GM12878 (cell line): ENCODE measurements around the gene THAP9. TPM values are rescaled to one million over a fixed set of nuclear protein-coding genes. Genes with fewer than 3 reads are reported as not detected.
A peak's percentile ranks its signal among the peaks of the same experiment; 100 is the strongest.

ENCODE experiments used
- ASH2L ChIP-seq: fragments of 300-600, 200-600 bp; sonication (generic); IDR thresholded peaks from 2 replicates; pipeline ENCODE4 v1.6.1; 2017; ENCODE audit warnings: low read depth, mild to moderate bottlenecking, borderline replicate concordance
- BCL3 ChIP-seq: IDR thresholded peaks from 2 replicates; pipeline ENCODE4 v1.6.1; 2011; ENCODE audit warnings: borderline replicate concordance, low read depth, mild to moderate bottlenecking, moderate library complexity, low read length; ENCODE audit not compliant: insufficient read depth, poor library complexity, severe bottlenecking
- CHD4 ChIP-seq: fragments of 200-600 bp; sonication (generic); IDR thresholded peaks from 2 replicates; pipeline ENCODE4 v1.6.1; 2016; ENCODE audit warnings: mild to moderate bottlenecking
- EP300 ChIP-seq, 2 experiments: fragments of 150-350 bp in 1 of 2; IDR thresholded peaks; 2 replicates each; pipeline ENCODE4 v1.6.1; 2011 to 2012; ENCODE audit warnings: low read depth in 2 of 2, low read length in 2 of 2, borderline replicate concordance in 1 of 2, improper control_type of control experiment in 1 of 2, inconsistent platforms in 1 of 2; ENCODE audit not compliant: control insufficient read depth in 1 of 2
- IRF4 ChIP-seq: IDR thresholded peaks from 2 replicates; pipeline ENCODE4 v1.6.1; 2011; ENCODE audit warnings: low read depth, low read length
- KDM1A ChIP-seq: fragments of 200-600 bp; sonication (generic); IDR thresholded peaks from 2 replicates; pipeline ENCODE4 v1.6.1; 2016; ENCODE audit warnings: borderline replicate concordance
- MTA2 ChIP-seq: fragments of 450-650 bp; IDR thresholded peaks from 2 replicates; pipeline ENCODE4 v1.6.1; 2016; ENCODE audit warnings: low read depth, mild to moderate bottlenecking, moderate library complexity
- MYC ChIP-seq: IDR thresholded peaks from 2 replicates; pipeline ENCODE4 v1.6.1; 2011; ENCODE audit warnings: mild to moderate bottlenecking, low read length, moderate library complexity, inconsistent platforms; ENCODE audit not compliant: insufficient read depth, insufficient replicate concordance, insufficient read length, severe bottlenecking
- NFYB ChIP-seq: IDR thresholded peaks from 2 replicates; pipeline ENCODE4 v1.6.1; 2011; ENCODE audit warnings: low read depth, mild to moderate bottlenecking, low read length, improper control_type of control experiment, moderate library complexity; ENCODE audit not compliant: insufficient read depth
- NR2C1 ChIP-seq: fragments of 450-650 bp; IDR thresholded peaks from 2 replicates; pipeline ENCODE4 v1.6.1; 2017; ENCODE audit warnings: antibody characterized with exemption, mild to moderate bottlenecking, moderate library complexity
- NR2F1 ChIP-seq: fragments of 450-650 bp; conservative IDR thresholded peaks from 2 replicates; pipeline ENCODE4 v1.6.1; 2017; ENCODE audit warnings: mild to moderate bottlenecking
- NRF1 ChIP-seq: conservative IDR thresholded peaks from 2 replicates; pipeline ENCODE4 v1.6.1; 2011; ENCODE audit warnings: mild to moderate bottlenecking, low read depth, low read length, improper control_type of control experiment
- PAX5 ChIP-seq: IDR thresholded peaks from 2 replicates; pipeline ENCODE4 v1.6.1; 2011; ENCODE audit warnings: low read depth, low read length, borderline replicate concordance
- POLR2A ChIP-seq: IDR thresholded peaks from 2 replicates; pipeline ENCODE4 v1.6.1; 2011; ENCODE audit warnings: low read depth, mild to moderate bottlenecking, low read length
- POU2F2 ChIP-seq: IDR thresholded peaks from 3 replicates; pipeline ENCODE4 v1.6.1; 2011; ENCODE audit warnings: low read depth, mild to moderate bottlenecking, low read length, borderline replicate concordance
- RUNX3 ChIP-seq: IDR thresholded peaks from 2 replicates; pipeline ENCODE4 v1.6.1; 2012; ENCODE audit warnings: low read length, inconsistent platforms
- SMAD5 ChIP-seq: IDR thresholded peaks from 2 replicates; pipeline ENCODE4 v1.6.1; 2016; ENCODE audit warnings: antibody characterized with exemption, low read depth
- SUPT20H ChIP-seq: IDR thresholded peaks from 2 replicates; pipeline ENCODE4 v1.6.1; 2011; ENCODE audit warnings: low read depth, mild to moderate bottlenecking, low read length, moderate library complexity, borderline replicate concordance; ENCODE audit not compliant: control insufficient read depth
- SUZ12 ChIP-seq: fragments of 200-600 bp; sonication (generic); IDR thresholded peaks from one replicate; pipeline ENCODE4 v1.6.1; 2018; ENCODE audit warnings: antibody characterized with exemption, mild to moderate bottlenecking; ENCODE audit not compliant: unreplicated experiment
- YY1 ChIP-seq: IDR thresholded peaks from 2 replicates; pipeline ENCODE4 v1.6.1; 2011; ENCODE audit warnings: low read depth, mild to moderate bottlenecking, low read length
- ZBED1 ChIP-seq: IDR thresholded peaks from 2 replicates; pipeline ENCODE4 v1.6.1; 2016; ENCODE audit warnings: borderline replicate concordance
- ZNF207 ChIP-seq: fragments of 450-650 bp; IDR thresholded peaks from 2 replicates; pipeline ENCODE4 v1.6.1; 2014; ENCODE audit warnings: antibody characterized with exemption, mild to moderate bottlenecking, borderline replicate concordance
- ZNF217 ChIP-seq: fragments of 450-650 bp; IDR thresholded peaks from 2 replicates; pipeline ENCODE4 v1.6.1; 2017; ENCODE audit warnings: antibody characterized with exemption, mild to moderate bottlenecking
- polyA plus RNA-seq, 11 experiments: library from polyadenylated mRNA; depleted of rRNA in 4 of 11; unstranded in 6 of 11; stranded (reverse) in 5 of 11; fragments of >200 nt; fragmentation: Nextera tagmentation in 4 of 11; fragmentation: Illumina TruSeq in 1 of 11; extraction: Ambion mirVana in 4 of 11; extraction: Trizol in 1 of 11; gene quantifications; 1 replicate in 1 of 11; 2 replicates in 10 of 11; pipeline versions ENCODE4 v1.2.1 to v1.2.3, GENCODE V29; 2011 to 2016; ENCODE audit warnings: inconsistent platforms in 2 of 11, missing spikeins in 2 of 11, low read depth in 1 of 11
- total RNA-seq, 4 experiments: library from RNA; depleted of rRNA in 3 of 4; stranded (reverse); fragments of >200 nt in 3 of 4; fragmentation: Illumina TruSeq in 1 of 4; extraction: Trizol in 1 of 4; gene quantifications; 2 replicates each; pipeline versions ENCODE4 v1.2.1 to v1.2.3, GENCODE V29; 2013 to 2021
- TF ChIP-seq, protein P1 (sequence below): fragments of 150-350 bp; IDR thresholded peaks from 2 replicates; pipeline ENCODE4 v1.6.1; 2016; ENCODE audit warnings: low read depth, low read length
- TF ChIP-seq, protein P2 (sequence below): fragments of 450-650 bp; IDR thresholded peaks from 2 replicates; pipeline ENCODE4 v1.6.1; 2017; ENCODE audit warnings: mild to moderate bottlenecking

Gene THAP9
- total and polyA plus RNA-seq, 10 of the 15 experiments (the other 5 are each of a cell fraction or from before 2014, with no cell fraction given) = 2.1 to 4.9 (median 3.3) TPM

DNA sequence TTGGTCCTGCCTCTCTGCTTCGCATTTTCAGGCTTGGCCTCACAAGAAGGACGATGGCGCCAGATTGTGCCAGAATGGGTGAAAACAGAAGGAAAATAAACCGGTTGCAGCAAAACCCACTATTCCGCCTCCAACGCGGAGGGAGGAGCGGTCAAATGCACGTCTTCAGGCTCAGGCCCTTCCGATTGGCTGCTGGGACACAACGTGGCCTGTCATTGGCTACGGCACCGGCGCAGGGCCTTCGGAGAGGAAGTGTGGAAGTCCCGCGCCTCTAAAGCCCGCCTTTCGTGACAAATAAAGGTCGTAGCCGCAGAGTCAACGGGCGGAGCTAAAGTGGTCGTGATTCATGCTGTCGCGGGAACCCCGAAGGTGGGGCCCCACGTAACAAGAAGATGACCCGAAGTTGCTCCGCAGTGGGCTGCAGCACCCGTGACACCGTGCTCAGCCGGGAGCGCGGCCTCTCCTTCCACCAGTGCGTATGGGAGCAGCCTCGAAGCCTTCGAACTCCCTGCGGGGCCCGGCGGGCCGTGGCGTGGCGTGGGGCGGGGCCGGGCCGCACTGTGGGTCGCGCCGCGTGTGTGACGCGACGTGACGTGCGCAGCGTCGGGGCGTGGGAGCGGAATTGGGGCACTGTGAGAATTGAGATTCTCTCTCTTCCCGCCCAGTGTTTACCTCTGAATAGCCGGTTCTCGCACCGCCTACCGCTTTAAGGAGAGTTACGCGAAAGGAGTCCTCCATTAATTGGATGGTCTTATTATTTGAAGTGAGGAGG lies at the start of gene THAP9 (continued):
- TF ChIP-seq, protein P1, sequence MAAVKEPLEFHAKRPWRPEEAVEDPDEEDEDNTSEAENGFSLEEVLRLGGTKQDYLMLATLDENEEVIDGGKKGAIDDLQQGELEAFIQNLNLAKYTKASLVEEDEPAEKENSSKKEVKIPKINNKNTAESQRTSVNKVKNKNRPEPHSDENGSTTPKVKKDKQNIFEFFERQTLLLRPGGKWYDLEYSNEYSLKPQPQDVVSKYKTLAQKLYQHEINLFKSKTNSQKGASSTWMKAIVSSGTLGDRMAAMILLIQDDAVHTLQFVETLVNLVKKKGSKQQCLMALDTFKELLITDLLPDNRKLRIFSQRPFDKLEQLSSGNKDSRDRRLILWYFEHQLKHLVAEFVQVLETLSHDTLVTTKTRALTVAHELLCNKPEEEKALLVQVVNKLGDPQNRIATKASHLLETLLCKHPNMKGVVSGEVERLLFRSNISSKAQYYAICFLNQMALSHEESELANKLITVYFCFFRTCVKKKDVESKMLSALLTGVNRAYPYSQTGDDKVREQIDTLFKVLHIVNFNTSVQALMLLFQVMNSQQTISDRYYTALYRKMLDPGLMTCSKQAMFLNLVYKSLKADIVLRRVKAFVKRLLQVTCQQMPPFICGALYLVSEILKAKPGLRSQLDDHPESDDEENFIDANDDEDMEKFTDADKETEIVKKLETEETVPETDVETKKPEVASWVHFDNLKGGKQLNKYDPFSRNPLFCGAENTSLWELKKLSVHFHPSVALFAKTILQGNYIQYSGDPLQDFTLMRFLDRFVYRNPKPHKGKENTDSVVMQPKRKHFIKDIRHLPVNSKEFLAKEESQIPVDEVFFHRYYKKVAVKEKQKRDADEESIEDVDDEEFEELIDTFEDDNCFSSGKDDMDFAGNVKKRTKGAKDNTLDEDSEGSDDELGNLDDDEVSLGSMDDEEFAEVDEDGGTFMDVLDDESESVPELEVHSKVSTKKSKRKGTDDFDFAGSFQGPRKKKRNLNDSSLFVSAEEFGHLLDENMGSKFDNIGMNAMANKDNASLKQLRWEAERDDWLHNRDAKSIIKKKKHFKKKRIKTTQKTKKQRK = no peak; the same call in 1 of the 2 replicates
- TF ChIP-seq ASH2L (no peak; the same call in 1 of the 2 replicates), POLR2A (peak; percentile 93), NRF1 (peak; percentile 33; the same call in 1 of the 2 replicates), SUPT20H (no peak), YY1 (peak; percentile 79), ZNF207 (peak; percentile 87), ZNF217 (peak; percentile 81; the same call in 1 of the 2 replicates), EP300 (IDR thresholded peaks at IDR 0.05; ENCODE audit: borderline replicate concordance in 1 of 2, control insufficient read depth in 1 of 2, low read depth in 2 of 2, low read length in 2 of 2) (no peak; a peak in 1 of 4 replicates), CHD4 (no peak), RUNX3 (peak; percentile 64), KDM1A (no peak), SMAD5 (peak; percentile 97), PAX5 (peak; percentile 53; the same call in 1 of the 2 replicates), MTA2 (no peak), BCL3 (peak; percentile 46), NR2C1 (peak; percentile 79), ZBED1 (peak; percentile 41), POU2F2 (peak; percentile 73; the same call in 2 of the 3 replicates), SUZ12 (no peak), NFYB (peak; percentile 97), MYC (peak; percentile 3), NR2F1 (peak; percentile 96), IRF4 (peak; percentile 22; the same call in 1 of the 2 replicates)
- TF ChIP-seq, protein P2, sequence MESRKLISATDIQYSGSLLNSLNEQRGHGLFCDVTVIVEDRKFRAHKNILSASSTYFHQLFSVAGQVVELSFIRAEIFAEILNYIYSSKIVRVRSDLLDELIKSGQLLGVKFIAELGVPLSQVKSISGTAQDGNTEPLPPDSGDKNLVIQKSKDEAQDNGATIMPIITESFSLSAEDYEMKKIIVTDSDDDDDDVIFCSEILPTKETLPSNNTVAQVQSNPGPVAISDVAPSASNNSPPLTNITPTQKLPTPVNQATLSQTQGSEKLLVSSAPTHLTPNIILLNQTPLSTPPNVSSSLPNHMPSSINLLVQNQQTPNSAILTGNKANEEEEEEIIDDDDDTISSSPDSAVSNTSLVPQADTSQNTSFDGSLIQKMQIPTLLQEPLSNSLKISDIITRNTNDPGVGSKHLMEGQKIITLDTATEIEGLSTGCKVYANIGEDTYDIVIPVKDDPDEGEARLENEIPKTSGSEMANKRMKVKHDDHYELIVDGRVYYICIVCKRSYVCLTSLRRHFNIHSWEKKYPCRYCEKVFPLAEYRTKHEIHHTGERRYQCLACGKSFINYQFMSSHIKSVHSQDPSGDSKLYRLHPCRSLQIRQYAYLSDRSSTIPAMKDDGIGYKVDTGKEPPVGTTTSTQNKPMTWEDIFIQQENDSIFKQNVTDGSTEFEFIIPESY = no peak
